VCaP (cell line): ENCODE results near the gene SP9.

Source experiments
- H3K27ac ChIP-seq: fragments of 450-650 bp; 2 replicates; pipeline ENCODE4 v1.5.1; 2017
- CTCF ChIP-seq: fragments of 450-650 bp; conservative IDR thresholded peaks from 2 replicates; pipeline ENCODE4 v1.5.1; 2017; ENCODE audit warnings: mild to moderate bottlenecking, moderate library complexity

SP9 gene

GRCh38 chr2:174334278-174334715 lies 457 bp upstream of the SP9 start:
- H3K27ac ChIP-seq, result no peak overlapping the region

GRCh38 chr2:174335254-174335987 lies 667 bp downstream of the SP9 start:
- no peak for TF ChIP-seq CTCF

More at GRCh38 chr2:174334278-174334715, 457 bp upstream of the SP9 start:
- no peak for TF ChIP-seq CTCF

GRCh38 chr2:174335988-174336500 lies 1.3 kb downstream of the SP9 start:
- no peak for TF ChIP-seq CTCF
- peak overlapping the region; percentile 36; the same call in 1 of the 2 replicates for H3K27ac ChIP-seq

More at GRCh38 chr2:174335254-174335987, 667 bp downstream of the SP9 start:
- peak overlapping the region; percentile 36; the same call in 1 of the 2 replicates for H3K27ac ChIP-seq

- peak overlapping the region; percentile 36; the same call in 1 of the 2 replicates for H3K27ac ChIP-seq
- TF ChIP-seq CTCF, result peak; percentile 35
Measured at GRCh38 chr2:174336501-174337336, 2.0 kb downstream of the SP9 start.

- TF ChIP-seq CTCF, result no peak
- H3K27ac ChIP-seq, result peak overlapping the region; percentile 36; the same call in 1 of the 2 replicates
Measured at GRCh38 chr2:174337337-174338146, 2.8 kb downstream of the SP9 start.

GRCh38 chr2:174338147-174338605 lies 3.4 kb downstream of the SP9 start:
- no peak overlapping the region for H3K27ac ChIP-seq

More at GRCh38 chr2:174338147-174338605, 3.4 kb downstream of the SP9 start:
- TF ChIP-seq CTCF, result no peak
